Smooth muscle cell (in vitro differentiated cells): ENCODE data around the gene ERCC2. TPM values are rescaled to one million over a fixed set of nuclear protein-coding genes. Genes with fewer than 3 reads are reported as not detected.
"Not testable (repeated sequence)": the region's sequence is repeated elsewhere in the genome, so short reads cannot be mapped to it uniquely, and the experiment has no call there.

ENCODE experiments used
- DNase-seq: peaks from one replicate; lab custom pipeline; 2025; ENCODE audit not compliant: unreplicated experiment; lab: John Stamatoyannopoulos, UW
- H2AFZ ChIP-seq: fragments of 200-600 bp; sonication (generic); 2 replicates; pipeline ENCODE4 v1.6.0; 2016; ENCODE audit warnings: antibody characterized with exemption, low read depth, mild to moderate bottlenecking
- H3F3A ChIP-seq: fragments of 200-600 bp; sonication (generic); 2 replicates; pipeline ENCODE4 v1.6.0; 2017; ENCODE audit warnings: antibody characterized with exemption, low read depth
- H3K27ac ChIP-seq: fragments of 200-600 bp; sonication (generic); 2 replicates; pipeline ENCODE4 v1.5.1; 2016; ENCODE audit warnings: low read depth, mild to moderate bottlenecking
- H3K27me3 ChIP-seq: fragments of 200-600 bp; sonication (generic); 2 replicates; pipeline ENCODE4 v1.6.1; 2016; ENCODE audit warnings: low read depth, mild to moderate bottlenecking
- H3K36me3 ChIP-seq: fragments of 200-600 bp; sonication (generic); 2 replicates; pipeline ENCODE4 v1.5.1; 2016; ENCODE audit warnings: low read depth
- H3K4me1 ChIP-seq: fragments of 200-600 bp; sonication (generic); 2 replicates; pipeline ENCODE4 v1.5.1; 2016; ENCODE audit warnings: low read depth
- H3K4me2 ChIP-seq: fragments of 200-600 bp; sonication (generic); 2 replicates; pipeline ENCODE4 v1.6.0; 2016; ENCODE audit warnings: mild to moderate bottlenecking
- H3K4me3 ChIP-seq: fragments of 200-600 bp; sonication (generic); 2 replicates; pipeline ENCODE4 v1.5.1; 2016; ENCODE audit warnings: mild to moderate bottlenecking
- H3K79me2 ChIP-seq: fragments of 200-600 bp; sonication (generic); 2 replicates; pipeline ENCODE4 v1.6.0; 2016; ENCODE audit warnings: low read depth, mild to moderate bottlenecking
- H3K9ac ChIP-seq: fragments of 200-600 bp; sonication (generic); 2 replicates; pipeline ENCODE4 v1.6.0; 2016; ENCODE audit warnings: low read depth
- H3K9me3 ChIP-seq: fragments of 200-600 bp; sonication (generic); replicated peaks from 2 replicates; pipeline ENCODE4 v1.5.1; 2016; ENCODE audit warnings: low read depth
- H4K20me1 ChIP-seq: fragments of 200-600 bp; sonication (generic); 2 replicates; pipeline ENCODE4 v1.6.0; 2016; ENCODE audit warnings: low read depth
- WGBS: methylation state at CpG from one replicate; pipeline ENCODE4 v1.1.7; 2016; ENCODE audit warnings: low lambda C conversion rate; 5-methylcytosine and 5-hydroxymethylcytosine counted together
- polyA plus RNA-seq: library from polyadenylated mRNA; unstranded; fragments of >200 nt; fragmentation: Nextera tagmentation; extraction: Ambion mirVana; gene quantifications from 2 replicates; pipeline ENCODE4 v1.2.1, GENCODE V29; 2016
- total RNA-seq: library from RNA; depleted of rRNA; stranded (reverse); fragments of >200 nt; gene quantifications from 2 replicates; pipeline ENCODE4 v1.2.3, GENCODE V29; 2014
- TF ChIP-seq, protein P1 (sequence below): fragments of 200-600 bp; sonication (generic); IDR thresholded peaks from 2 replicates; pipeline ENCODE4 v1.5.1; 2017; ENCODE audit warnings: borderline replicate concordance, mild to moderate bottlenecking, antibody characterized with exemption; ENCODE audit not compliant: insufficient read depth, poor library complexity, severe bottlenecking

Gene ERCC2
- total and polyA plus RNA-seq, 2 experiments from 2014 or later: 13.4 to 14.6 TPM

DNA sequence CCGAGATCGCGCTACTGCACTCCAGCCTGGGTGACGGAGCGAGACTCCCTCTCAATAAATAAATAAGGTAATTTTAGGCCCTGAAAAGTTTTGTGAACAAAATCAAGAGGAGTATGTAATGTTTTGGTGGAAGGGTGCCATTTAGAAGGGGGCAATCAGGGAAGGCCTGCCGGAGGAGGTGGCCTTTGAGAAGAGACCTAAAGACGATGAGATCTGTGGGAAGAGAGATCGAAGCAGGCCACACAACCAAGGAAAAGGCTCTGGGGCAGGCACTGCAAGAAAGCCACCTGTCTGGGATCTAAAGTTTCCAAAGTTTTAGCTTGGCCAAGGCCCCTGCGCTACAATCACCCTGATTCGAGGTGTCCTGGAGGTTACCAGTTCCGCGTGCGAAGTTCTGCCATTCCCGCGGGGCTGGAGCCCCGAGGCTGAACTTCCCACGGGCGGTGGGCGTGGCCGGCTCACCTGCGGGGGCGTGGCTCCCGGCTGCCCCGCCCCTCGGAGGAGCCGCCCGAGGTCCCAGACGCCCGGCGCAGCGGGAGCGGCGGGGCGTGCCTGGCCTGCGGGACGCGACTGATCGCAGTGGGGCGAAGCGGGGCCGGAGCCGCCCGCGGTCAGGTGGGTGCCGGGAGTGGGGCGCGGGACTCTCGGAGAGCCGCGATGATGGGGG lies 30.0 kb downstream of the ERCC2 start, which contains the start of gene KLC3:
Gene KLC3 (plus strand): TSS at position 519 of the 667 bp plus-strand sequence. CDS start 4,792 bp downstream, outside the sequence.
- Histone ChIP-seq H3K4me2 (peak within 1 kb of the TSS; percentile 84), H4K20me1 (no peaks in the 10 kb centered on the region), H3K27me3 (peaks cover 14% of the 10 kb centered on the region), H3K4me1 (no peaks in the 10 kb centered on the region), H3K27ac (no peak within 1 kb of the TSS), H3K9ac (no peak within 1 kb of the TSS), H2AFZ (no peak within 1 kb of the TSS), H3K36me3 (no peaks in the 10 kb centered on the region), H3K4me3 (peak within 1 kb of the TSS; percentile 51), H3K79me2 (no peaks in the 10 kb centered on the region), H3K9me3 (no peaks in the 10 kb centered on the region), H3F3A (no peaks in the 10 kb centered on the region)
- WGBS: 23% methylated on average over 30 of the region's 50 CpGs
- TF ChIP-seq, protein P1, sequence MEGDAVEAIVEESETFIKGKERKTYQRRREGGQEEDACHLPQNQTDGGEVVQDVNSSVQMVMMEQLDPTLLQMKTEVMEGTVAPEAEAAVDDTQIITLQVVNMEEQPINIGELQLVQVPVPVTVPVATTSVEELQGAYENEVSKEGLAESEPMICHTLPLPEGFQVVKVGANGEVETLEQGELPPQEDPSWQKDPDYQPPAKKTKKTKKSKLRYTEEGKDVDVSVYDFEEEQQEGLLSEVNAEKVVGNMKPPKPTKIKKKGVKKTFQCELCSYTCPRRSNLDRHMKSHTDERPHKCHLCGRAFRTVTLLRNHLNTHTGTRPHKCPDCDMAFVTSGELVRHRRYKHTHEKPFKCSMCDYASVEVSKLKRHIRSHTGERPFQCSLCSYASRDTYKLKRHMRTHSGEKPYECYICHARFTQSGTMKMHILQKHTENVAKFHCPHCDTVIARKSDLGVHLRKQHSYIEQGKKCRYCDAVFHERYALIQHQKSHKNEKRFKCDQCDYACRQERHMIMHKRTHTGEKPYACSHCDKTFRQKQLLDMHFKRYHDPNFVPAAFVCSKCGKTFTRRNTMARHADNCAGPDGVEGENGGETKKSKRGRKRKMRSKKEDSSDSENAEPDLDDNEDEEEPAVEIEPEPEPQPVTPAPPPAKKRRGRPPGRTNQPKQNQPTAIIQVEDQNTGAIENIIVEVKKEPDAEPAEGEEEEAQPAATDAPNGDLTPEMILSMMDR: no peak
- DNase-seq: no peak

DNA sequence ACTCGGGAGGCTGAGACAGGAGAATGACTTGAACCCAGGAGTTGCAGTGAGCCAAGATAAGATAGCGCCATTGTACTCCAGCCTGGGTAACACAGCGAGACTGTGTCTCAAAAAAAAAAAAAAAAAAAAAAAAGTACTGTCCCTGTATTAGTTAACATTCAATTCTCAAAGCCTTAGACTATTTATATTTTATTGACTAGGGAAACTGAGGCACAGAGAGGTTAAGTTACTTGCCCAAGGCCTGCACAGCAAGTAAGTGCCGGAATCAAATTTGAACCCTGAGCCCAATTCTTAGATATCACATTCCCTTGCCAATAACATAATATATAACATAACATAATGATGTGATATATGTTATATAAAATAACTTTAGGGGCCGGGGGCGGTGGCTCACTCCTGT lies 30.7 kb downstream of the ERCC2 start:
- Histone ChIP-seq H2AFZ (no peak overlapping the region), H3K27me3 (peaks cover 14% of the 10 kb centered on the region), H3K9me3 (no peaks in the 10 kb centered on the region), H3K4me2 (no peak overlapping the region), H3K4me3 (no peak overlapping the region), H3K36me3 (no peaks in the 10 kb centered on the region), H4K20me1 (no peaks in the 10 kb centered on the region), H3F3A (no peaks in the 10 kb centered on the region), H3K79me2 (no peaks in the 10 kb centered on the region), H3K27ac (no peak overlapping the region), H3K9ac (no peak overlapping the region), H3K4me1 (no peaks in the 10 kb centered on the region)
- DNase-seq: no peak
- whole genome bisulfite sequencing: 87% methylated on average over 5 of the region's 6 CpGs
- TF ChIP-seq, protein P1: no peak

DNA sequence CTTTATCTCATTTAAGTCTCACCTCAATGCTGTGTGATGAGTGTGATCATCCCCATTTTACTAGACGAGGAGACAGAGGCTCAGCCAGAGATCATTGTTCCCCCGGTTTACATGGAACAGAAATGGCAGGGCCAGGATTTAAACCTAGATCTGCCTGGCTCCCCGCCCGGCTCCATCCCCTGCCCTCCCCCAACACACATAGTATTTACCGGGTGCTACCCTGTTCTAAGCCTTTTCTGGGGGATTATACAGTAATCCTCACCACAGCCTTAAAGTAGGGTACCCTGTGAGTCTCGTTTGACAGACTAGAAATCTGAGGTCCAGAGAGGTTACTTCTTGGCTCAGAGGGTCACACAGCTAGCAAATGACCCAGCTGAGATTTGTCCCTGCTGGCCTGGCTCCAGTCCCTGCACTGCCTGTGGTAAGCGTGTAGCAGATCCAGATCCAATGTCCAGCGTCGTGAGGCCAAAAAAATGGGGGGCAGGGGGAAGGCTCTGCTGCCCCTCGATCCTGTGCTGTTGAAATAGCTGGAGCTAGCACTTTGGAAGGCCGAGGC lies 33.6 kb downstream of the ERCC2 start:
- Histone ChIP-seq H3K27me3 (peaks cover 14% of the 10 kb centered on the region), H3K9me3 (no peaks in the 10 kb centered on the region), H2AFZ (no peak overlapping the region), H3K27ac (no peak overlapping the region), H3K4me1 (no peaks in the 10 kb centered on the region), H3K4me2 (no peak overlapping the region), H3K9ac (no peak overlapping the region), H3K36me3 (no peaks in the 10 kb centered on the region), H3K79me2 (no peaks in the 10 kb centered on the region), H3K4me3 (no peak overlapping the region), H4K20me1 (no peaks in the 10 kb centered on the region), H3F3A (no peaks in the 10 kb centered on the region)
- TF ChIP-seq, protein P1: no peak
- WGBS: 80% methylated on average over 11 of the region's 11 CpGs
- DNase-seq: no peak

DNA sequence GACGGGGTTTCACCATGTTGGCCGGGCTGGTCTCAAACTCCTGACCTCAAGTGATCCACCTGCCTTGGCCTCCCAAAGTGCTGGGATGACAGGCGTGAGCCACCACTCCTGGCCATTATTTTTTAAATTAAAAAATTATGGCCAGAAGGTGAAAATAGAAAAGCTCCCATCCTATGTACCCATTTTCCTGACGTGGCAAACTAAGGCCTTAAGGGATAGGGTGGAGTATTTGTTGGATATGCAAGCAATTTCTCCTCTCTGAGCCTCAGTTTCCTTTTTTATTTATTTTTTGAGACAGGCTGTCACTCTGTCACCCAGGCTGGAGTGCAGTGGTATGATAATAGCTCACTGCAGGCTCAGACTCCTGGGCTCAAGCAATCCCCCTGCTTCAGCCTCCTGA lies 35.5 kb downstream of the ERCC2 start:
- H4K20me1 ChIP-seq, H3K9me3 ChIP-seq, H3K9ac ChIP-seq, H3K79me2 ChIP-seq, H3K36me3 ChIP-seq, H3K27me3 ChIP-seq, DNase-seq, H3K4me2 ChIP-seq, H3F3A ChIP-seq, H3K27ac ChIP-seq, H3K4me1 ChIP-seq, H3K4me3 ChIP-seq, H2AFZ ChIP-seq: not testable (repeated sequence)
- 96% methylated on average over 4 of the region's 4 CpGs for WGBS
